ENCODE data around the gene INPP5A.

DNA sequence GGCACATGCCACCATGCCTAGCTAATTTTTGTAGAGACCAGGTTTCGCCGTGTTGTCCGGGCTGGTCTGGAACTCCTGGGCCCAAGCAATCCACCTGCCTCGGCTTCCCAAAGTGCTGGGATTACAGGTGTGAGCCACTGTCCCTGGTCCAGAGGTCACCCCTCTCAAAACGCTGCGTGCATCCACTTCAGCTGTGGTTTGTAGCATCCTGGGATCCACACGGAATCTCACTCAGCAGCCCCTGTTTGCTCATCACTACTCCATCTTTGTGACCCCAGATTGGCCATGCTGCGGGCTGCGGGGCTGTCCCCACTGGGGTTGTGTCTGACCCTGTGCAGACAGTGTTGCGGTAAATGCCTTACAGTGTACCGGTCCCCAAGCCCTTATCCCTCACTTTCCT lies 3.5 kb downstream of the INPP5A start:
- TF ChIP-seq, protein P1, sequence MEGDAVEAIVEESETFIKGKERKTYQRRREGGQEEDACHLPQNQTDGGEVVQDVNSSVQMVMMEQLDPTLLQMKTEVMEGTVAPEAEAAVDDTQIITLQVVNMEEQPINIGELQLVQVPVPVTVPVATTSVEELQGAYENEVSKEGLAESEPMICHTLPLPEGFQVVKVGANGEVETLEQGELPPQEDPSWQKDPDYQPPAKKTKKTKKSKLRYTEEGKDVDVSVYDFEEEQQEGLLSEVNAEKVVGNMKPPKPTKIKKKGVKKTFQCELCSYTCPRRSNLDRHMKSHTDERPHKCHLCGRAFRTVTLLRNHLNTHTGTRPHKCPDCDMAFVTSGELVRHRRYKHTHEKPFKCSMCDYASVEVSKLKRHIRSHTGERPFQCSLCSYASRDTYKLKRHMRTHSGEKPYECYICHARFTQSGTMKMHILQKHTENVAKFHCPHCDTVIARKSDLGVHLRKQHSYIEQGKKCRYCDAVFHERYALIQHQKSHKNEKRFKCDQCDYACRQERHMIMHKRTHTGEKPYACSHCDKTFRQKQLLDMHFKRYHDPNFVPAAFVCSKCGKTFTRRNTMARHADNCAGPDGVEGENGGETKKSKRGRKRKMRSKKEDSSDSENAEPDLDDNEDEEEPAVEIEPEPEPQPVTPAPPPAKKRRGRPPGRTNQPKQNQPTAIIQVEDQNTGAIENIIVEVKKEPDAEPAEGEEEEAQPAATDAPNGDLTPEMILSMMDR (IDR thresholded peaks at IDR 0.05 in 2 of 3, conservative IDR thresholded peaks at IDR 0.05 in 1 of 3; ENCODE audit: borderline replicate concordance in 1 of 3, insufficient read depth in 1 of 3, low read depth in 2 of 3, low read length in 2 of 3): no peak
- no peak for TF ChIP-seq POLR2A (IDR thresholded peaks at IDR 0.05; ENCODE audit: borderline replicate concordance, extremely low read depth, insufficient read depth, insufficient read length)
- TF ChIP-seq, protein P2, sequence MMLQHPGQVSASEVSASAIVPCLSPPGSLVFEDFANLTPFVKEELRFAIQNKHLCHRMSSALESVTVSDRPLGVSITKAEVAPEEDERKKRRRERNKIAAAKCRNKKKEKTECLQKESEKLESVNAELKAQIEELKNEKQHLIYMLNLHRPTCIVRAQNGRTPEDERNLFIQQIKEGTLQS (IDR thresholded peaks at IDR 0.05): no peak
- no peak for TF ChIP-seq EZH2phosphoT487 (IDR thresholded peaks at IDR 0.05; ENCODE audit: borderline replicate concordance)
- TF ChIP-seq RAD21 (IDR thresholded peaks at IDR 0.05; ENCODE audit: low read depth): no peak
- TF ChIP-seq, protein P3, sequence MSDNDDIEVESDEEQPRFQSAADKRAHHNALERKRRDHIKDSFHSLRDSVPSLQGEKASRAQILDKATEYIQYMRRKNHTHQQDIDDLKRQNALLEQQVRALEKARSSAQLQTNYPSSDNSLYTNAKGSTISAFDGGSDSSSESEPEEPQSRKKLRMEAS (IDR thresholded peaks at IDR 0.05): no peak
- no peak for TF ChIP-seq FOSL1 (IDR thresholded peaks at IDR 0.05; ENCODE audit: low read depth)
- TF ChIP-seq TCF7L2 (IDR thresholded peaks at IDR 0.05; ENCODE audit: borderline replicate concordance, extremely low read depth, insufficient read depth, insufficient read length): no peak
